Spinal cord (tissue), 10 donors: ENCODE results near the gene SLC12A6. TPM values are rescaled to one million over a fixed set of nuclear protein-coding genes. Genes with fewer than 3 reads are reported as not detected.
A peak's percentile ranks its signal among the peaks of the same experiment; 100 is the strongest.

Experiments used
- DNase-seq, 6 donors: peaks; one replicate each; pipeline versions ENCODE4 v3.0.0 to v3.0.0-alpha.2; 2013 to 2015; ENCODE audit warnings: low spot score in 6 of 6, low read depth in 4 of 6
- H3K27ac ChIP-seq: one replicate; pipeline ENCODE4 v1.5.1; 2013; ENCODE audit warnings: low read depth, low read length, control low read depth
- H3K27me3 ChIP-seq: one replicate; pipeline ENCODE4 v1.6.1; 2013; ENCODE audit warnings: low read length; ENCODE audit not compliant: control insufficient read depth, insufficient read depth
- H3K36me3 ChIP-seq: one replicate; pipeline ENCODE4 v1.6.1; 2013; ENCODE audit warnings: low read length; ENCODE audit not compliant: control insufficient read depth, insufficient read depth
- H3K4me1 ChIP-seq: one replicate; pipeline ENCODE4 v1.6.1; 2013; ENCODE audit warnings: low read length; ENCODE audit not compliant: control insufficient read depth, insufficient read depth
- H3K4me3 ChIP-seq: one replicate; pipeline ENCODE4 v1.5.1; 2013; ENCODE audit warnings: low read depth, low read length, control low read depth
- H3K9me3 ChIP-seq: one replicate; pipeline ENCODE4 v1.6.1; 2013; ENCODE audit warnings: low read length; ENCODE audit not compliant: control insufficient read depth, insufficient read depth
- WGBS: methylation state at CpG from one replicate; pipeline ENCODE4 v1.1.5; 2013; ENCODE audit warnings: missing lambda C conversion rate; ENCODE audit not compliant: insufficient coverage; 5-methylcytosine and 5-hydroxymethylcytosine counted together
- polyA plus RNA-seq, 2 donors: library from polyadenylated mRNA; unstranded; fragments of 120-200 nt; gene quantifications; one replicate each; pipeline ENCODE4 v1.2.1, GENCODE V29; 2013; ENCODE audit not compliant: insufficient read length in 2 of 2
- total RNA-seq, 2 donors: library from RNA; depleted of rRNA in 1 of 2; stranded (reverse); fragments of 120-200 nt in 1 of 2; fragments of >200 nt in 1 of 2; gene quantifications; one replicate each; pipeline versions ENCODE4 v1.2.3 to v1.2.4, GENCODE V29; 2013 to 2014
- donor health status: healthy.

SLC12A6 gene
- total and polyA plus RNA-seq, 4 donors: 20.9 to 38.7 (median 33.4) TPM

DNA sequence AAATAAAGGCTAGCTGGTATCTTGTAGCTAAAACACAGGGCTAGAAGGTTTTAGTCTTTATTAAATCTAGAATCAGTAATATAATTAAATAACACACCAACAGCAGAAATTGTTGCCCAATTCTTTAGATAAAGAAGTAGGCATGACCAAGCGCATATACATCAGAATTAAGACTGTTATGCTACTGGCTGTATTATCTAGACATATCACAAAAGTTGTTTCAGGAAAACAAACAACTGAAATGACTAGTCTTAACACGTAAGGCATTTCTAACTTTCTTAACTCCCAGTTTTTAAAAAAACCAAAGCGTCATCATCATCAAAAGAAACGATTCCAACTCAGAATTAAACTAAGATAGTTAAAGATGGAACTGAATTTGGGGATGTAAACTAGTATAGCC lies 57.4 kb downstream of the SLC12A6 start:
- Histone ChIP-seq H3K4me1 (no peaks in the 10 kb centered on the region), H3K9me3 (no peaks in the 10 kb centered on the region), H3K4me3 (no peak overlapping the region), H3K27ac (no peak overlapping the region), H3K27me3 (no peaks in the 10 kb centered on the region), H3K36me3 (no peaks in the 10 kb centered on the region)
- no peak for DNase-seq
- no CpG with 5 or more reads among the region's 4 CpGs for WGBS

DNA sequence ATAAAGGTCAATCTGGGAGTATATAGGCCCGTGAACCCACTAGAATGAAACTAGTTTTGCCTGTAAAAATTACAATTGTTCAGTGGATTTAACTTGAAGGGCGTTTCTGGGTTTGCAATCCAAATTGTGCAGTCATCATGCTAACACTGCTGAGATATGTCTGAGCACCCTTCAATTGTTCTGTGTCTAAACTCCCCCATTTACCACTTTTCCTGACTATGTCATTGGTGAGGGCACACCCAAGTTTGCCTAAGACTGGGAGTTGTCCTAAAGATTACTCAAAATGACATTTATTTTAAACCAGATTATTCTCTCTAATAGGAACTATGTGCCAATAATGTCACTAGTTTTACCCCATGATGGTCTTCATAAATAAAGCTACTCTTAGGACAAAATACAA lies 58.2 kb downstream of the SLC12A6 start:
- Histone ChIP-seq H3K27ac (no peak overlapping the region), H3K36me3 (no peaks in the 10 kb centered on the region), H3K4me1 (no peaks in the 10 kb centered on the region), H3K4me3 (no peak overlapping the region), H3K9me3 (no peaks in the 10 kb centered on the region), H3K27me3 (no peaks in the 10 kb centered on the region)
- WGBS: 80% methylated on average over 1 of the region's 2 CpGs
- no peak for DNase-seq

DNA sequence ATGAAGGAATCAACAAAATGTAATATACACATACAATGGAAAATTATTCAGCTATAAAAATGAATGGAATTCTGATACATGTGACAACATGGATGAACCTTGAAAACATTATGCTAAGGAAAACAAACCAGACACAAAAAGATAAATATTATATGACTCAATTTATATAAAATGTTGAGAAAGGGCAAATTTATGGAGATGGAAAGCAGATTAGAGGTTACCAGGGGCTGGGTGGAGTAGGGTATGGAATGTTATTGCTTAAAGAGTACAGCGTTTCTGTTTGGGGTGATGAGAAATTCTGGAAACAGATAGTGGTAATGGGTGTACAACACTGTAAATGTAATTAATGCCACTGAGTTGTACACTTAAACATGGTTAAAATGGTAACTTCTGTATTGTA lies 61.9 kb downstream of the SLC12A6 start:
- Histone ChIP-seq H3K27me3 (no peaks in the 10 kb centered on the region), H3K36me3 (no peaks in the 10 kb centered on the region), H3K4me3 (no peak overlapping the region), H3K27ac (no peak overlapping the region), H3K9me3 (no peaks in the 10 kb centered on the region), H3K4me1 (no peaks in the 10 kb centered on the region)
- 71% methylated on average over 1 of the region's 1 CpG for WGBS
- DNase-seq: no peak

DNA sequence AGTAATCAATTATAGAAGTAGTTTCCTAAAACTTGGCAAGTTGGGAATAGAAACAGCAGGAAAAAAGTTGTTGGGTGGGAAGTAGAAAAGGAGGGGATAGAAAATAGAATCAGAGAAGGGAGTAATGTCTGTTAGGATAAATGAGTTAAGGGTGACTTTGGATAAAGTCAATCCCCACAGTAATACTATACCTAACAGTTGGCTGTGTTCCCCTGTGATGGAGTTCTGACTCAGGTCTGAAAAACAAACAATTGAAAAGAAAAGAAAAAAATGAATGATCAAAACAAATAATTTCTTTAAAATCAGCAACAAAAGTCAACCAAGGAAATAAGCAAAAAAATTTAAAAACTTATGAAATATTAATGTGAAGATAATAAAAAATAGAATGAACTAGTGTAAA lies 62.4 kb downstream of the SLC12A6 start:
- no peak overlapping the region for H3K27ac ChIP-seq
- no peaks in the 10 kb centered on the region for H3K9me3 ChIP-seq
- no peak for DNase-seq
- no peak overlapping the region for H3K4me3 ChIP-seq
- H3K36me3 ChIP-seq: no peaks in the 10 kb centered on the region
- no peaks in the 10 kb centered on the region for H3K27me3 ChIP-seq
- H3K4me1 ChIP-seq: no peaks in the 10 kb centered on the region

DNA sequence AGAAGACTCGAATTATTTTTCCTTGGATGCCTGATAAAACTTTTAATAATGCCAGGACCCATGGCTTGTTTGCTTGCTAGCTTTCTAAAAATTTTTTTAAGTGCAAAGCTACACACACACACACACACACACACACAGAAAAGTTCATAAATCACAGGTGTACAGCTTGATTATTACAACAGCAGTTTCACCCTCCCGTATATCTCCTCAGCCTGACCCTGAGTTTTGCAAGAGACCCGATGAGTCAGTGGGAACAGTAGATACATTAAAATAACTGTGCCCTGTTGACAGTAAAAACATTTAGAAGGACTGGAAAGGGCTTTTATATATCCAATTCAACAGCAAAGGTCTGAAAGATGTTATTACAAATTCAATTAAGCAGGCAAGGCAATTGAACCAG lies 66.1 kb downstream of the SLC12A6 start:
- Histone ChIP-seq H3K4me1 (no peaks in the 10 kb centered on the region), H3K27ac (no peak overlapping the region)

DNA sequence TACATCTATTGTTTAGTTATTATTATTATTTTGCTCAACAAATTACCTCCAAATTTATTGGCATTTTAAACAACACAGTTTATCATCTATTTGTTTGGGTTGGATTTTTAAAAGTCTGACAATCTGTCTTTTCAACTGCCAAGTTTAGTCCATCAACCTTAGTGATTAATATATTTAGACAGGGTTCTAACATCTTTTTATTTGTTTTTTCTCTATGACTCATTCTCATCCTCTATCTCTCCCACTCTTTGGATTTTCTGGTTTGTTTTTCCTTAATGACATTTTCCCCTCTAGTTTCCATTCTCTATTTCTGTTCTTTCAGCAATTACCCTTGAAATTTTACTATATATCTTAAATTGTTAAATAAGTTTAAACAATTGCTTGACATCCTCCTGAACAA lies 70.8 kb downstream of the SLC12A6 start:
- no peak for DNase-seq
- H3K36me3 ChIP-seq: peaks cover 5% of the 10 kb centered on the region
- no peaks in the 10 kb centered on the region for H3K27me3 ChIP-seq
- H3K4me3 ChIP-seq: no peak overlapping the region
- no peaks in the 10 kb centered on the region for H3K9me3 ChIP-seq
- H3K27ac ChIP-seq: no peak overlapping the region
- H3K4me1 ChIP-seq: no peaks in the 10 kb centered on the region

More for the DNA sequence above, 66.1 kb downstream of the SLC12A6 start:
- H3K27me3 ChIP-seq: no peaks in the 10 kb centered on the region
- H3K4me3 ChIP-seq: no peak overlapping the region
- no peaks in the 10 kb centered on the region for H3K9me3 ChIP-seq
- no peaks in the 10 kb centered on the region for H3K36me3 ChIP-seq
- WGBS: no CpG with 5 or more reads among the region's 3 CpGs
- peak in 1 of 6 donors; percentile 20 for DNase-seq

DNA sequence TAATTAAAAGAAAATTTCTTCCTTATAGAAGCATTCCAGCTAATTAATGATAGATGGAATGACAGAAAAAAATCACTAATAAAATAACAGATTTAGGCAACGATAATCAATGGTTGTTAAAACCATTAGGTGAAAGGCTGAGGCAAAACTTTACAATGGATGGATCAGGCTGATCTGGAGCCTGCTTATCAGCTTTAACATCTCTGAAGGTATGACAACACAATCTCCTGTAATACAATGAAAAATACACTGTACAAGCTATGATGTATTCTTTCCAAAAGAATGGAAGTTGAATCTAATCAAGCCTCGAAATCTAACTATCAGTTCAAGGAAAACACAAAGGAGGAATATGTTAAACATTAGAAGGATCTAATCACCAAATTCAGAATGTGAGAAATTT lies 73.5 kb downstream of the SLC12A6 start:
- Histone ChIP-seq H3K4me3 (no peak overlapping the region), H3K27ac (no peak overlapping the region), H3K9me3 (no peaks in the 10 kb centered on the region), H3K4me1 (no peaks in the 10 kb centered on the region), H3K36me3 (peaks cover 5% of the 10 kb centered on the region), H3K27me3 (no peaks in the 10 kb centered on the region)
- DNase-seq: no peak
- WGBS: no CpG with 5 or more reads among the region's 2 CpGs

DNA sequence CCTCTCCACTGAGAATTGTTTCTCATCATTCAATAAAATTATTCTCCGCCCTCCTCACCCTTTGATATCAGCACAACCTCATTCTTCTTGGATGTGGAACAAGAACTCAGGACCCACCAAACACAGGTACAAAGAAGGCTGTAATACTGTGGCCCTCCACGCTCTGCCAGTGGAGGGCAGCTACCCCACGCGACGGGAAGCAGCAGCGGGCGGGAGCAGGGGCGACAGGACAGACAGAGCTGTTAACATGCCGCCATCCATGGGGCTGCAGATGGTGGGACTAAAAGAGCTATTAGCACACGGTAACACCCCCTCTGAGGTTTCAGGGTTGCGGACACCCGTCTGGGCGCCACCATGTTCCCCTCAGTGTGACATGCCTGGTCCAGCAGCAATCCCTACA lies 75.2 kb downstream of the SLC12A6 start:
- H3K4me3 ChIP-seq: no peak overlapping the region
- H3K27ac ChIP-seq: no peak overlapping the region
- no peaks in the 10 kb centered on the region for H3K27me3 ChIP-seq
- peaks cover 7% of the 10 kb centered on the region for H3K36me3 ChIP-seq
- WGBS: 93% methylated on average over 12 of the region's 13 CpGs
- H3K9me3 ChIP-seq: no peaks in the 10 kb centered on the region
- no peak for DNase-seq
- no peaks in the 10 kb centered on the region for H3K4me1 ChIP-seq

DNA sequence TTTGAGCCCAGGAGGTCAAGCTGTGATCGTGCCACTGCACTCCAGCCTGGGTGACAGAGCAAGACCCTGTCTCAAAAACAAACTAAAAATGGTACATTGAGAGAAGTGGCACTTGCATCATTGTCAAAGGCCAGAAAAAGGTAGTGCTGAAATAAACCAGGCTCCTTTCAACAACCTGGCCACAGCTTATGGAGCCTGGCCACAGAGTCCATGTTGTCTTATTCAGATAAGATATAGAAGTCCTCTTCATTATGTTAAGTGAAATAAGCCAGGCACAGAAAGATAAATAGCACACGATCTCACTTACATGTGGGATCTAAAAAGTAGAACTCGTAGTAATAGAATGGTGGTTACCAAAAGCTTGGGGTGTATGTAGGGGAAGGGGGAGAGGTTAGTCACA lies 78.0 kb downstream of the SLC12A6 start:
- Histone ChIP-seq H3K4me3 (no peak overlapping the region), H3K27me3 (no peaks in the 10 kb centered on the region), H3K36me3 (peaks cover 7% of the 10 kb centered on the region), H3K4me1 (no peaks in the 10 kb centered on the region), H3K9me3 (no peaks in the 10 kb centered on the region), H3K27ac (no peak overlapping the region)
- no peak for DNase-seq
- 92% methylated on average over 2 of the region's 3 CpGs for WGBS

DNA sequence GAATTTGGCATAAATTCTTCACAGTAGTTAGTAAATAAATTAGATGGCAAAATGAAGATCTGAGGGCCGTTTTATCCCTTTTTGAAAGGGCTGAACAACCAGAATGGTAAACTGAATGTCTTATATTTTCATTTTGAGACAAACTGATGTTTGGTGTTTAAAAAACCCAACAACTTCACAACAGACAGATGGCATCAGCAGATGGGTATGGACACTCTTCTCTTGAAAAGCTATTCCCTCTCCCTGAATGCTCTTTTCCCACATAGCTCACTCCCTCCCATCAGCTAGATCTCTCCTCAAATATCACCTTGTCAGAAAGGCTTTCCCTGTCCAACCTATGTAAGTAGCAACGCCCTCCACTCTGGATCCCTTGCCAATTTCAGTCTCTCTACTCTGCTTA lies 79.4 kb downstream of the SLC12A6 start:
- no peaks in the 10 kb centered on the region for H3K4me1 ChIP-seq
- no peaks in the 10 kb centered on the region for H3K27me3 ChIP-seq
- peaks cover 10% of the 10 kb centered on the region for H3K36me3 ChIP-seq
- WGBS: no CpG with 5 or more reads among the region's 2 CpGs
- no peaks in the 10 kb centered on the region for H3K9me3 ChIP-seq
- H3K4me3 ChIP-seq: no peak overlapping the region
- no peak overlapping the region for H3K27ac ChIP-seq
- DNase-seq: peak in 2 of 6 donors; percentile 38 to 54

DNA sequence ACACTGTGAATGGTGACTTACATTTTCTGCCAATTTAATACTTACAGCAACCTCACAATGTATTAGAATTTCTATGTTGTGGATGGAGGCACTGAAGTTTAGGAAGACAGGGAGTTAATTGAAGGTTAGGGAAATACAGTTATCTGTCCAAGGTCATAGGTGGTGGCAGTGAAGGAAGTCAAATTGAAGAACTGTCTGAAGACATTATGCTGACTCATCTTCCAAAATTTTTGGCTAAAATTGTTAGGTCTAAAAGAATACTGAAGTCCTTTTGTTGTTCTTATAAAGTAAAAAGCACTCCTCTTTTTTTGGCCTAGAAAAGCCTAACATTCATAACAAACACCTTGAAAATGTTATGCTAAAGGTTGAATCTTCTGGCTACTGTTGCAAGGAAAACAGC lies 85.0 kb downstream of the SLC12A6 start:
- DNase-seq: no peak
- Histone ChIP-seq H3K9me3 (no peaks in the 10 kb centered on the region), H3K27ac (no peak overlapping the region), H3K4me3 (no peak overlapping the region), H3K4me1 (no peaks in the 10 kb centered on the region), H3K36me3 (peaks cover 7% of the 10 kb centered on the region), H3K27me3 (no peaks in the 10 kb centered on the region)
